Measurements from ENCODE around the gene QDPR.
"Not testable (repeated sequence)": the region's sequence is repeated elsewhere in the genome, so short reads cannot be mapped to it uniquely, and the experiment has no call there.

QDPR gene

DNA sequence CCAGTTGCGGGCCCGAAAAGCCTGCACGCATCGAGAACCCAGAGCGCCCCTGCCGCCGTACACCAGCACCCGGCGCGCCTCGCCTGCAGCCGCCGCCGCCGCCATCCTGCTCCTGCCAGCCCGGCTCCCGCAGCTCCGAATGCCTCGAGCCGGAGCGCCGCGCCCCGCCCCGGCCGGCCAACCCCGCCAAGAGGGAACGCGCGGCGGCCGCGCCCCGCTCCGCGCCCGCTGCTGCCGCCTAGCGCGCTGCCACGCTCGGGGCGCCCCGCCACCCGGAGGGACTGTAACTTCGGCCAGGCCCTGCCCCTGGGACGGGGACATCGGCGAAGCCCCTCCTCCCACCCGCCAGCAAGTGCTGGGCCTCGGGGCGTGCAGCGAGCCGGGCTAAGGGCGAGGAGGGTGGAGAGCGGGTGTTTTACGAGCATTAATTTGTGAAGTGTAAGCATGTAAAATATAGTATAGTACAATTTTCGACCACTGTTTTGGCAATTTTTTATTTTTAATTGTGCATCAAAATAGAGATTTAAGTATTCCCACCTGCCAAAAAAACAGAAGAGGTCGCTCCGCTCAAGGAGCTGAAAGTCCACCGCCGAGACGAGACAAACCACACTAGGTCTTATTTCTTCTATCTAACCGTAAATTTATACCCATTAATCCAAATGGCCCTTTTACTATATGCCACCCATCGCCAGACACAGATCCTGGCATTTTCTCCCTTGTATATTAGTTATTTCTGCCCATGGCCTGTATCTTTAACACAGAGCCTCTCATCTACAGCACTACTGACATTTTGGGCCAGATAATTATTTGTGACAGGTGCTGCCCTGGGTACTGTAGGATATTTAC is at the start of gene QDPR:
Gene QDPR (minus strand): TSS at position 141 of the 846 bp plus-strand sequence. CDS start 36 bp downstream, at position 105.
- peak; percentile 82 for DNase-seq (ENCODE audit: low read depth)

DNA sequence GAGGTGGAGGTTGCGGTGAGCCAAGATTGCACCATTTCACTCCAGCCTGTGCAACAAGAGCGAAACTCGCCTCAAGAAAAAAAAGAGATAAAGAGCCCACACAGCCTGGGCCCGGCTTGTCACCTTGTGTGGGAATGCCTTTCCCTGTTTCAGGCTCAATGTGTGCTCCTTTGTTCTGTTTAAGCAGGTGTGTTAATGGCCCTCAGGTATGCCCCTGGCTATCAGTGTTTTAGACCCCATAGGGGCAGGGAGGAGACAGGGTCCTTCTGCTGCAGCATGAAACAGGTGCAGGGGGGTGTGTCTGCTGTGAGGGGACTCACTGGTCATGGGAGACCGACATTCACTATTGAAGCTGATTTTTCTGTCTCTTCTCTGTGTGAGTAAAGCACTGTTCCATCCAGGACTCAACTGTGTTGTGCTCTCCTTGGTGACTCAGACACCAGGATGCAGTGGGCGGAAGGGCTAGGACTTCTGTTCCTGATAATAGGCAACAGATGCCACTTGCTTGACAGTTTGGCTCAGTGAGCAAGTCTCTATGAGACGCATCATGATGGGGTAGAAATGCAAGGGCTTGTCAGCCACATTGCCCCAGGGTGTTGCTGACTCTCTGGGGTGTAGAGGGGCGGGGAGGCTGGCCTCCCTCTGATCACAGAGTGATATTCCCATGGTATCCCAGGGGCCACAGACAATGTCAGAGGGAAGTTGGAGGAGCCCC is 49.5 kb upstream of the QDPR start:
- no peak for DNase-seq (ENCODE audit: low read depth)

- DNase-seq (ENCODE audit: low read depth): no peak
These were observed 48.3 kb upstream of the QDPR start for GRCh38 chr4:17560065-17560673.

GRCh38 chr4:17559709-17560048 is 47.8 kb upstream of the QDPR start:
- DNase-seq (ENCODE audit: low read depth): no peak

DNA sequence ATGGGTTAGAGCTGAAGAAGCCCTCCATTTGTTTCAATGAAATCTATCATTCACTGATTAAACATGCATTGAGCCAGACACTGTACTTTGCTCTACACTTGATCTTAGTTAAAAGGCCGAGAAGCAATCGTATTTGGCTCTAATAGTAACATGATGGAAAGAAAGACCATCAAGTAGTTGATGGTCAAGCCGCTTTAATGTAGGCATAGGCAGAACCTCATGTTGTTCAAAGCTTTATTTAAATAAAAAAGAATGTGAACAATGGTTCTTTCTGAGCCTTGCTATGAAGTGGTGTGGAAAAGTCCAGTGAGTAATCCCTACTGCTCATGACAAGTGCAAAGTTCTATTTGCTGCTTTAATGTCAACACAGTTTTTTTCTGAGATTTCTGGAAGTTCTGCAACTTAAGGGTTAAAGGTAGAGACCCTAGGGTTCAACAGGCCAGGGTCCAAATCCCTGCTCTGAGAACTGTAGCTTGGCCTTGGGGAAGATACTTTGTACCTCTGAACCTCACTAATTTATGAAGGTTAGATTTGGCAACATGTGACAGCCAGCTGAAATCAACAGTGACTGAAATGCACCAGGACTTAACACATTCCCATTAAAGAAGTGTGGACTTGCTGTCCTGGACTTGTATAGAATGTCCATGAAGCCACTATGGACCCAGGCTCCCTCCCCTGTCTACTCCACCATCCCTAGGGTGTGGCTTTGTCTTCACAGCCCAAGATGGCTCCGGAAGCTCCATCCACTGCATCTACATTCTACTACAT is 47.2 kb upstream of the QDPR start:
- DNase-seq (ENCODE audit: low read depth): no peak

DNA sequence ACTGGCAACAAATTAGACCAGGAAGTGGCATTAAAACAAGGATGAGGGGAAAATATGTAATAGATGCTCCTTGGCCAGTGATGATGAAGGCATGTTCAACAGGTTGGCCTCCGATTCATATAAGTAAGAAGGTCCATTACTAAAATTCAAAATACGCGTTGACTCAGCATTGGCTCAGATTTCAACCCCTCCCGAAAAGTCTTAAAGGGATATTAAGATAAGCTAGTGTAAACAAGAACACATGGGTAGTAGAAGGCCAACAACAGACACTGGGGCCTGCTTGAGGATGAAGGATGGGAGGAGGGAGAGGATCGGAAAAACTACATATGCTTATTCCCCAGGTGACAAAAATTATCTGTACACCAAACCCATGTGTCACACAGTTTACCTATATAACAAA is 46.0 kb upstream of the QDPR start:
- no peak for DNase-seq (ENCODE audit: low read depth)

DNA sequence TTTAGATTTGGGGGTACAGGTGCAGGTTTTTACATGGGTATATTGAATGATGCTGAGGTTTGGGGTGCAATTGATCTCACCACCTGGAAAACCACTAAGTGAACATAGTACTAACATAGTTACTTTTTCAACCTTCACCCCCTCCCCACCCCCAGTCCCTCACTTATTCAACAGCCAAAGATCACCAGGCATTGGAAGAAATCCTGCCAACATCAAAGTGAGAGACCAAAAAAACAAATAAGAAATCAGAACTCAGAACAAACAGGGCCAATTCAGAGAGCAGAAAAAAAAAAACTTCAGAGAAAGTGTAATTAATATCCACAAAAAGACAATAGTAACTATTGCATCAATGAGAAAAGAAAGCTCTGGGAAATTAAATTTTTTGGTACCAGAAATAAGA is 44.6 kb upstream of the QDPR start:
- DNase-seq (ENCODE audit: low read depth): no peak

- no peak for DNase-seq (ENCODE audit: low read depth)
These were observed 42.7 kb upstream of the QDPR start for GRCh38 chr4:17554568-17554967.

DNA sequence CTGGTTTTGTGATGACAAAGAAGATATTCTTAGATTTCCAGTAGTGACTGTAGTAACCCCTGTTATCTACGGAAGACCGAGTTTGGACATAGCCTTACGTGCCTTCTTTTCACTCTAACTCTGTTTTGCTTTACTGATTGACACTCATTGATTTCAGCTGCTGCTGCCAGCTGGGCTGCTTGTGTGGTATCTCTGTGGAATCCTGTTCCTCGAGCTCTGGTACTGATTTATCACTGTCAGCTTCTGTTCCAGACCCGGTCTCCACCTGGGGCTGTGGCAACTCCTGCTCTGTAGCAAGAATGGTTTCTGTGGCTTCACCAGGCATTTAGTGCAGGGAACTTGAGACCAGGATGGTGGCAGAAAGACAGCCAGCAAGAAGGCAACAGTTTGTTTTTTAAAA is 40.5 kb upstream of the QDPR start:
- no peak for DNase-seq (ENCODE audit: low read depth)

DNA sequence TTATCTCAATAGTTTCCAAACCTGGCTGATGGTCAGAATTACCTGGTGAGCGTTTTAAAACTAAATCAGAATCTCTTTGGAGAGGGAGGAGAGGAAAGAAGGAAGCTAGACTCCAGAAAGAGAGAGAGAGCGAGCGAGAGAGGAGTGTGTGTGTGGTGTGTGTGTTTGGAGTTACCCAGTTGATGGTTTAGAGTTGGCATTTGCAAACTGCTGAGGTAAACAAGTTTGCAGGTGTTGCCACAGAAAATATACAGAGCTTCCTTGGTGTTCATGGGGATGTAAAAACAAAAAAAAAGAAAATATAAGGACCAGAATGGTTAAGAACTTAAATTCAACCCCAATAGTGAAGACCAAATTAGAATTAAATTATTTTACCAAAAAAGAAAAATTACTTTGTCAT is 38.7 kb upstream of the QDPR start:
- DNase-seq (ENCODE audit: low read depth): no peak

DNA sequence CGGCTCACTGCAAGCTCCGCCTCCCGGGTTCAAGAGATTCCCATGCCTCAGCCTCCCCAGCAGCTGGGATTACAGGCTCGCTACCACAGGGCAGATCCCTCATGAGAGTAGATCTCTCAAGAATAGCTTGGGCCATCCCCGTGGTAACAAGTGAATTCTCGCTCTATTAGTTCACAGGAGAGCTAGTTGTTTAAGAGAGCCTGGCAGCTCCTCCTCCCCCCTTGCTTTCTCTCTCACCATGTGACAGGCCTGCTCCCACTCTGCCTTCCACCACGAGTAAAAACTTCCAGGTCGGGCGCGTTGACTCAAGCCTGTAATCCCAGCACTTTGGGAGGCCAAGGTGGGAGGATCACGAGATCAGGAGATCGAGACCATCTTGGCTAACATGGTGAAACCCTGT is 34.8 kb upstream of the QDPR start:
- DNase-seq (ENCODE audit: low read depth): no peak

- no peak for DNase-seq (ENCODE audit: low read depth)
These were observed 34.3 kb upstream of the QDPR start for GRCh38 chr4:17546222-17546621.

GRCh38 chr4:17545374-17546140 is 33.7 kb upstream of the QDPR start:
- no peak for DNase-seq (ENCODE audit: low read depth)

DNA sequence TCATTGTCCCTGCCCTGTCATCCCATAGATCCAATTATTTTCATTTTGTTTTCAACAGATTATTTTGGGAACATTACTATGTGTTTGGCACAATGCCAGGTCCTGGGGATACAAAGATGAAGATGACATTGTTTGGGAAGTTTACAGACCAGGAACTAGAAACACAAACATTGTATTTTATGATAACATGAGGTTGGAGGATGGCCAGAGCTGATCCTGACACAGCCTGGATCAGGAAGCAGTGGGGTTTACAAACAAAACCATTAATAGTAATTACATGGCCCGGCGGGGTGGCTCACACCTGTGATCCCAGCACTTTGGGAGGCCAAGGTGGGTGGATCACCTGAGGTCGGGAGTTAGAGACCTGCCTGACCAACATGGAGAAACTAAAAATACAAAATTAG is 32.9 kb upstream of the QDPR start:
- DNase-seq (ENCODE audit: low read depth): no peak

- DNase-seq (ENCODE audit: low read depth): no peak
These were observed 32.3 kb upstream of the QDPR start for GRCh38 chr4:17544205-17544604.

DNA sequence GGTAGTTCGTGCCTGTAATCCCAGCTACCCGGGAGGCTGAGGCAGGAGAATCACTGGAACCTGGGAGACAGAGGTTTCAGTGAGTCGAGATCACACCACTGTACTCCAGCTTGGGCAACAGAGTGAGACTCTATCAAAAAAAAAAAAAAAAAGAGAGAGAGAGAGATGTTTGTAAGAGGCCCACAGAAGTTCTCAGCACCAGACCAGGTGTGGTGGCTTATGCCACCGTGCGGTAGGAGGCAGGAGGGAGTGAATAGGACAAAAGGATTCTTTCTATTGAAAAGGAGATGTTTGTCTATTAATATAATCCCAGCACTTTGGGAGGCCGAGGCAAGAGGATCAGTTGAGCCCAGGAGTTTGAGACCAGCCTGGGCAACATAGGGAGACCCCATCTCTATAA is 25.2 kb upstream of the QDPR start:
- not testable (repeated sequence) for DNase-seq (ENCODE audit: low read depth)

- no peak for DNase-seq (ENCODE audit: low read depth)
These were observed 24.0 kb upstream of the QDPR start for GRCh38 chr4:17535906-17536305.

GRCh38 chr4:17535242-17535641 is 23.4 kb upstream of the QDPR start:
- no peak for DNase-seq (ENCODE audit: low read depth)

- no peak for DNase-seq (ENCODE audit: low read depth)
These were observed 22.8 kb upstream of the QDPR start for GRCh38 chr4:17534705-17535104.

DNA sequence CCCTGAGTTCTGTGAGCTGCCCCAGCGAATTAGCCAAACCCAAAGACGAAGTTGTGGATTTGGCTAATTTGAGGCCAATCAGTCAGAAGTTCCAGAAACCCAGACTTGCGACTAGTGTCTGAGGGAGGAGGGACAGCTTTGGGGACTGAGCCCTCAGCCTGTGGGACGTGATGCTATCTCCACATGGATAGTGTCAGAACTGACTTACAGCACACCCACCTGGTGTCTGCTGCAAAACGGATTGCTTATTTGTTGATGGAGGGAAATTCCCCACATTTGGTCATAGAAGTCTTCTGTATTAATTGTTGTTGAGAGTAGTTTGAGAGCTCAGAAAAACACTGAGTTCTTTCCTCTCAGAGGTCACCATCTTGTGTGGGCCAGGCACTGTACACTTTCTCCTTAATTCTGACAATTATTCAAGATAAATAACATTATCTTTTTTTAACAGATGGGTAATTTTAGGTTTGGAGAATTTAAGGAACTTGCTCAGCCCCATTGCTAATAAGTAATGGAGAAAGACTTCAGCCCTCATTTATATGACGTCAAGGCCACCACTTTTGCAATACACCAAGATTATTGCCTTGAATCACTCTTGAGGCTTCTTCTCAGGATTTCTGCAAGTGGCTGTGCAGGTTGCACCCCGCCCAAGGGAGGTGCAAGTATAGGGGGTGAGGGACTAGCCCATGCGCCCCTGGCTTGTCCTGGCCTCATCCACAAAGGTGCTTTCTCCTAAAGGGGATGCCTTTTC is 19.8 kb upstream of the QDPR start:
- DNase-seq (ENCODE audit: low read depth): no peak

All from activated T-cell treated with anti-CD3 and anti-CD28 coated beads for 48 hours (primary cell).